NB4 (cell line): ENCODE results near the gene SMAD3.

Experiments
- CTCF ChIP-seq: IDR thresholded peaks from one replicate; pipeline ENCODE4 v1.5.1; 2012; ENCODE audit warnings: low read depth, low read length
- POLR2A ChIP-seq: IDR thresholded peaks from 2 replicates; pipeline ENCODE4 v1.6.1; 2011; ENCODE audit warnings: mild to moderate bottlenecking; ENCODE audit not compliant: insufficient read length; ENCODE audit errors: extremely low read depth

DNA sequence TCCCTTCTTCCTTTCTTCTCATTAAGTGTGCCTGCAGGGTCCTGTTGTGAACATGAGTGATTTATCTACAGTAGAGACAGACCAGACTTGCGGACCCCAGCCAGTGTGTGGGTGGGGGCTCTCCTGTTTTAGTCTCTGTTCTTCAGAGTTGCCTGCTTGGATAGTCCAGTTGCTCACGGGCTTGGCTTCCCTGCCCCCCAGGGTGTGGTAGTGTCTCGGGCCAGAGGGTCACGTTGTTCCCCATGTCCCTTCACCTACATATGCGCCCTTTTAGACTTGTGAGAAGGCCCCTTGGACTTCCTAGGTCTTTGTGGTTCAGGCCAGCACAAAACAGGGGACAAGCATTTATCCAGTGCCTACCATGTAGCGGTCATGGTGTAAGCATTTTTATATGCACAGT lies 103.3 kb downstream of the SMAD3 start:
- TF ChIP-seq CTCF, result no peak
- TF ChIP-seq POLR2A, result no peak
